DND-41 (cell line): ENCODE data around the gene ORM1.

ENCODE experiments used
- CTCF ChIP-seq: IDR thresholded peaks from 2 replicates; pipeline ENCODE4 v1.5.1; 2012; ENCODE audit warnings: borderline replicate concordance, low read length, moderate library complexity, mild to moderate bottlenecking; ENCODE audit not compliant: poor library complexity, severe bottlenecking; ENCODE audit errors: extremely low read depth
- EZH2 ChIP-seq: IDR thresholded peaks from 3 replicates; pipeline ENCODE4 v1.6.1; 2012; ENCODE audit warnings: borderline replicate concordance, low read depth, mild to moderate bottlenecking, moderate library complexity, low read length, inconsistent platforms; ENCODE audit not compliant: severe bottlenecking

- no peak for TF ChIP-seq CTCF
- TF ChIP-seq EZH2: no peak
These were observed 18.3 kb upstream of the ORM1 start for GRCh38 chr9:114304416-114305188.
